Chondrocyte (in vitro differentiated cells): Measurements from ENCODE around the gene RPL6. TPM values are rescaled to one million over a fixed set of nuclear protein-coding genes. Genes with fewer than 3 reads are reported as not detected.
"Not testable (repeated sequence)": the region's sequence is repeated elsewhere in the genome, so short reads cannot be mapped to it uniquely, and the experiment has no call there.

Experiments used
- DNase-seq: peaks from one replicate; pipeline ENCODE4 v3.0.0; 2021; ENCODE audit warnings: mixed read lengths, low spot score
- H3K27ac Mint-ChIP-seq: one replicate; pipeline ENCODE4 v1.8.0; 2021; ENCODE audit warnings: mild to moderate bottlenecking, moderate library complexity, mixed read lengths; ENCODE audit not compliant: unreplicated experiment
- H3K27me3 Mint-ChIP-seq: 2 replicates; pipeline ENCODE4 v1.8.0; 2021; ENCODE audit warnings: low read depth, mixed read lengths
- H3K36me3 Mint-ChIP-seq: 2 replicates; pipeline ENCODE4 v1.8.0; 2021; ENCODE audit warnings: low read depth, mixed read lengths
- H3K4me1 Mint-ChIP-seq: 2 replicates; pipeline ENCODE4 v1.8.0; 2021; ENCODE audit warnings: low read depth, mild to moderate bottlenecking, mixed read lengths
- H3K4me3 Mint-ChIP-seq: one replicate; pipeline ENCODE4 v1.8.0; 2021; ENCODE audit warnings: mild to moderate bottlenecking, moderate library complexity, mixed read lengths; ENCODE audit not compliant: unreplicated experiment
- H3K9me3 Mint-ChIP-seq: 2 replicates; pipeline ENCODE4 v1.8.0; 2021; ENCODE audit warnings: low read depth, mixed read lengths
- CTCF ChIP-seq: fragments of 200-600 bp; sonication (generic); IDR thresholded peaks from 2 replicates; pipeline ENCODE4 v1.5.0; 2021; ENCODE audit warnings: antibody characterized with exemption, mild to moderate bottlenecking, moderate library complexity
- long read RNA-seq: library from polyadenylated mRNA; stranded (forward); transcript quantifications from one replicate; pipeline ENCODE4 v2.0.0, GENCODE V29; 2021
- total RNA-seq: library from RNA; stranded (reverse); gene quantifications from 3 replicates; pipeline ENCODE4 v1.2.1, GENCODE V29; 2021

The RPL6 gene
- 896 to 952 TPM (median 905 TPM) in 3 replicates for total RNA-seq
- long read RNA-seq, transcript RPL6-201 (7 exons, 947 nt), result major isoform, 481 of 626 reads
- long read RNA-seq, transcript RPL6-202 (7 exons, 1,074 nt), result minor isoform, 15 of 626 reads
- long read RNA-seq, partial matches to known transcripts, result 125 of 626 reads
- long read RNA-seq, other reads (novel, unspliced or antisense), result 5 of 626 reads

DNA sequence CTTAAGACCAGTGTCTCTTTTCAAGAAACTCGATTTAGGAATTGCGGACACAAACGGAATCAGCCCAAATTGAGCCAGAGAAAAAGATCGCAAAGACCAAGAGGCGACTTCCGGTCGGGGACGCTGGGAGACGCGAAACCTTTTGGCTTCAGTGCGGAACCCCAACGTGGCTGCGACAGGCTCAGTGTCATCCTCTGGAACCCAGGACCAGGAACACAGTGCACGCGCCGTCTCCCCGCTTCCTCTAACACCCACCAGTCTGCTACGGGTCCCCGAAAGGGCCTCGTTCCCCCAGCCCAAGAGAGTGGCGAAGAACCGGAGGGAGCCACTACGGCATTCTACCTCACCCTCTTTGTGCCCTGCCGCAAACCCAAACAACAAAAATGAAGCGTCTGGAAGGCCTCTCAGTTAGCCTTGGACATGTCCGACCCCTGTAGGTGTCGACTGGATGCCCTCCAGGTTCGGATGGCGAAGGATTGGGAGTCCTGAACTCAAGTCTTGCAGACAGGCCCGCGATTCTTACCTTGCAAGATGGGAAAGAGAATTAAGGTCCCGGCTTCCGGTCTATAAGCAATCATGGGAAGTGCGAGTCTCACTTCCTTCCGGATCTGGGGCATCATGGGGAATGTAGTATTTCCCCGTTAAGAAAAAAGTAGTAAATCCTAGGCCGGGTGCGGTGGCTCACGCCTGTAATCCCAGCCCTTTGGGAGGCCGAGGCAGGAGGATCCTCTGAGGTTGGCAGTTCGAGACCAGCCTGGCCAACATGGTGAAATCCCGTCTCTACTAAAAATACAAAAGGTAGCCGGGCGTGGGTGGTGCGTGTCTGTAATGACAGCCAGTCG lies at the start of gene RPL6:
Gene RPL6, minus strand, starts transcription at position 542 of the 842 bp plus-strand sequence. CDS start 949 bp downstream, outside the sequence.
- no peak for TF ChIP-seq CTCF
- peak within 1 kb of the TSS; percentile 99 for H3K4me3 Mint-ChIP-seq
- peaks cover 35% of the 10 kb centered on the region for H3K36me3 Mint-ChIP-seq
- H3K9me3 Mint-ChIP-seq, result no peaks in the 10 kb centered on the region
- H3K27ac Mint-ChIP-seq, result peak within 1 kb of the TSS; percentile 99
- peaks cover 38% of the 10 kb centered on the region for H3K4me1 Mint-ChIP-seq
- no peaks in the 10 kb centered on the region for H3K27me3 Mint-ChIP-seq
- DNase-seq, result no peak

GRCh38 chr12:112458751-112459150 lies 49.3 kb upstream of the RPL6 start:
- Mint-ChIP-seq H3K4me3 (no peak overlapping the region), H3K4me1 (no peaks in the 10 kb centered on the region), H3K9me3 (no peaks in the 10 kb centered on the region), H3K27me3 (no peaks in the 10 kb centered on the region), H3K27ac (no peak overlapping the region), H3K36me3 (peaks cover 24% of the 10 kb centered on the region)
- TF ChIP-seq CTCF, result no peak
- no peak for DNase-seq

DNA sequence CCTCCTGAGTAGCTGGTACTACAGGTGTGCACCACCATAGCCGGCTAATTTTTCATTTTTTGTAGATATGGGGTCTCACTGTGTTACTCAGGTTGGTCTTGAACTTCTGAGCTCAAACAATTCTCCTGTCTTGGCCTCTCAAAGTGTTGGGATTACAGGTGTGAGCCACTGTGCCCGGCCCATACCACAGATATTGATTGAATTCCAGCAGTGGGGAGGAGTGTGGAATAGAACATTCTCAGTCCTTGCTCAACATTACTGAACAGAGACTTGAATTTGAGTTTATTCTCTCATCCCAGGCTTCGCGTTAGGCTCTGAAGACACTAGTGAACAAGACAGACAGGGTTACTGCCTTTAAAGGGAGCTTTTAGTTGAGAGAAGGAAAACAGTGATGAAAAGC lies 48.9 kb upstream of the RPL6 start:
- H3K36me3 Mint-ChIP-seq, result peaks cover 25% of the 10 kb centered on the region
- H3K9me3 Mint-ChIP-seq, result no peaks in the 10 kb centered on the region
- no peak for TF ChIP-seq CTCF
- H3K4me1 Mint-ChIP-seq, result no peaks in the 10 kb centered on the region
- no peak overlapping the region for H3K27ac Mint-ChIP-seq
- DNase-seq, result no peak
- no peaks in the 10 kb centered on the region for H3K27me3 Mint-ChIP-seq
- no peak overlapping the region for H3K4me3 Mint-ChIP-seq

DNA sequence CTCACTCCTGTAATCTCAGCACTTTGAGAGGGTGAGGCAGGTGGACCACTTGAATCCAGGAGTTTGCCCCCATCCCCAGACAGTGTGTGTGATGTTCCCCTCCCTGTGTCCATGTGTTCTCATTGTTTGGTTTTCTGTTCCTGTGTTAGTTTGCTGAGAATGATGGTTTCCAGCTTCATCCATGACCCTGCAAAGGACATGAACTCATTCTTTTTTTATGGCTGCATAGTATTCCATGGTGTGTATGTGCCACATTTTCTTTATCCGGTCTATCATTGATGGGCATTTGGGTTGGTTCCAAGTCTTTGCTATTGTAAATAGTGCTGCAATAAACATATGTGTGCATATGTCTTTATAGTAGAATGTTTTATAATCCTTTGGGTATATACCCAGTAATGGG lies 47.7 kb upstream of the RPL6 start:
- DNase-seq, H3K9me3 Mint-ChIP-seq, H3K27ac Mint-ChIP-seq, H3K27me3 Mint-ChIP-seq, H3K4me3 Mint-ChIP-seq, H3K4me1 Mint-ChIP-seq: not testable (repeated sequence)
- peaks cover 27% of the 10 kb centered on the region for H3K36me3 Mint-ChIP-seq

GRCh38 chr12:112456029-112456428 lies 46.6 kb upstream of the RPL6 start:
- no peaks in the 10 kb centered on the region for H3K9me3 Mint-ChIP-seq
- no peak overlapping the region for H3K4me3 Mint-ChIP-seq
- no peak for DNase-seq
- no peaks in the 10 kb centered on the region for H3K4me1 Mint-ChIP-seq
- no peak overlapping the region for H3K27ac Mint-ChIP-seq
- TF ChIP-seq CTCF, result no peak
- no peaks in the 10 kb centered on the region for H3K27me3 Mint-ChIP-seq
- peaks cover 27% of the 10 kb centered on the region for H3K36me3 Mint-ChIP-seq
